ENCODE results near the gene PRKD2.
A peak's percentile ranks its signal among the peaks of the same experiment; 100 is the strongest.

The PRKD2 gene

GRCh38 chr19:46698395-46699321 lies 18.3 kb downstream of the PRKD2 start:
- no peak for DNase-seq

DNA sequence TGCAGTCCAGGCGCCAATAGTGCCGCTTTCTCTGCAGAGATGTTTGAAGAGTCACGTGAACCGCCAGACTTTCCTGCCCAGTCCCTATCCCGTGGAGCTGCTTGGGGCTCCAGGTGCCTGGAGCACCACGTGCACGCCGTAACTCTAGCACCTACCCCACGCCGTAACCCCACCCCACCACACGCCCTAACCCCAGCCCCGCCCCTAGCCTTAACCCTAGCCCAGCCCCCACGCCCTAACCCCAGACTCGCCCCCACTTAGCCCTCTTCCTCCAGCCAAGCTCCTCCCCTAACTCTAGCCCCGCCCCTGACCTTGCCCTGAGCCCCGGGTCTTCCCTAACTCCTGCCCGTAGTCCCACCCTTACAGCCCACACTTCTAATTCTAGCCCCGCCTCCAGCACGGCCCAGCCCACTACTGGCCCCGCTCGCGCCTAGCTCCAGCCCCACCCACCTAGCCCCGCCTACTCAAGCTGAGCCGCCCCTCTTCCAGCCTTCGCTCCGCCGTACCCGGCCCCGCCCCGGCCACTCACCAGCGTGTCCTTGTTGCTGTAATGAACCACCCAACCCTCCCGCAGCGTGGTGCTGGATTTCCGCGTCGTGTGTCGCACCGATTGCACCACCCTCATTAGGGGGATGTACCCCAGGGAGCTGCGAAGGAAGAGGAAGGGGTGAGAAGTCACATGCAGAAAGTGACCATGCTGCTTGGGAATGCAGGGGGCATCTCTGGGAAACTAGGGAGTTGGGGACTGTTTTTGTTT lies 19.5 kb downstream of the PRKD2 start:
- no peak for DNase-seq

- DNase-seq = no peak
Observed at GRCh38 chr19:46696866-46697203, 20.1 kb downstream of the PRKD2 start.

DNA sequence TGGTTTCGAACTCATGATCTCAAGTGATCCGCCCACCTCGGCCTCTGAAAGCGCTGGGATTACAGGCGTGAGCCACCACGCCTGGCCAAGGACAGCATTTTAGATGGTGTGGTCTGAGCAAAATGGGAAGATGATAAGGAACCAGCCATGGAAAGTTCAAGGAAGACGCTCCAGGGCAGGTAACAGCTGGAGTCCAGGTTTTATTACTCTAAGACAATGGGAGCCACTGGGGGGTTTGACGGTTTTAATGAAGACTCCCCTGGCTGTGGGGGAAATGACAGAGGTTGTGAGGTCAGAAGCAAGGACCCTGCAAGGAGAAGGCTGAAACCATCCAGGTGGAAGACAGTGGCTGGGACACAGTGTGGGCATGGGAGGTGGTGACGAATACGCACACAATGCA lies 20.9 kb downstream of the PRKD2 start:
- no peak for DNase-seq

- DNase-seq = no peak
Observed at GRCh38 chr19:46693760-46694159, 23.2 kb downstream of the PRKD2 start.

- DNase-seq = no peak
Observed at GRCh38 chr19:46692918-46693722, 23.8 kb downstream of the PRKD2 start.

- no peak for DNase-seq
Observed at GRCh38 chr19:46691948-46692347, 25.0 kb downstream of the PRKD2 start.

GRCh38 chr19:46691104-46691503 lies 25.8 kb downstream of the PRKD2 start:
- DNase-seq = no peak

- DNase-seq = no peak
Observed at GRCh38 chr19:46689358-46689757, 27.6 kb downstream of the PRKD2 start.

- DNase-seq = no peak
Observed at GRCh38 chr19:46687438-46688145, 29.3 kb downstream of the PRKD2 start.

DNA sequence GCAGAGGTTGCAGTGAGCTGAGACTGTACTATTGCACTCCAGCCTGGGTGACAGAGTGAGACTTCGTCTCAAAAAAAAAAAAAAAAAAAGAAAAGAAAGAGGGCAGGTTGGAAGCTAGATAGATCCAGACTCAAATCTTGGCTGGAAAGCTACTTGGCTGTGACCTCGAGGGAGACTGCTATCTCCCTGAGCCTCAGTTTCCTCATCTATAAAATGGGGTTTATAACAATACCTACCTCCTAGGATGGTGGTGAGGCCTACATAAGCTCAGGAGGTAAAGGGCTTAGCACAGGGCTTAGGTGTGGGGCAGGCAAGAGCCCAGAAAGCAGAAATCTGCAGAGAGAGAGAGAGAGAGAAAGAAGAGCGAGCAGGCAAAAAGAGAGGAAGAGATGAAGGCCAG lies 31.7 kb downstream of the PRKD2 start:
- DNase-seq = no peak

DNA sequence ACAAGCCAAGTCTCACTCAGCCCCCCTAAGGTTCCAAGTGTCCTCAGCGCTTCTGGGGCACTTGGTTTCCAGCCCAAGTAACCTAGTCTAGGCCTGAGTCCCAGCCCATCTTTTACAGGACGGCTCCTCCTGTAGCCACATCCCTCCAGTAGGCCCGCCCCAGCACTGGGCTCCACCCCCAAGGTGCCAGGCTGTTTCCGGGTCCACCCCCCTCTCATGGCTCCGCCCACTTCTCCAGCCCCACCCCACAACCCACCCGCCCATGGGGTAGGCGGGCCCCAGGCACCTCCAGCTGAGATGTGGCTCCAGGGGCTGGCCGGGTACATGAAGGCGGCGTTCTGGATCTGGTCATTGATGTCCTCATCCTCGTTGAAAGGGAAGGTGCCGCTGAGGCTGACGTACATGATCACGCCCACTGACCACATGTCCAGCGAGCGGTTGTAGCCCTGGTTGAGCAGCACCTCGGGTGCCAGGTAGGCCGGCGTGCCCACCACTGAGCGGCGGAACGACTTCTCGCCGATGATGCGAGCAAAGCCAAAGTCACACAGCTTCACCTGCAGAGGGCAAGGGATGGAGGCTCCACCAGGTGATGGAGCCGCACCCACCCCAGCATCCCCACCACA lies 38.7 kb downstream of the PRKD2 start:
- no peak for DNase-seq

- DNase-seq = no peak
Observed at GRCh38 chr19:46674416-46675178, 42.3 kb downstream of the PRKD2 start.

DNA sequence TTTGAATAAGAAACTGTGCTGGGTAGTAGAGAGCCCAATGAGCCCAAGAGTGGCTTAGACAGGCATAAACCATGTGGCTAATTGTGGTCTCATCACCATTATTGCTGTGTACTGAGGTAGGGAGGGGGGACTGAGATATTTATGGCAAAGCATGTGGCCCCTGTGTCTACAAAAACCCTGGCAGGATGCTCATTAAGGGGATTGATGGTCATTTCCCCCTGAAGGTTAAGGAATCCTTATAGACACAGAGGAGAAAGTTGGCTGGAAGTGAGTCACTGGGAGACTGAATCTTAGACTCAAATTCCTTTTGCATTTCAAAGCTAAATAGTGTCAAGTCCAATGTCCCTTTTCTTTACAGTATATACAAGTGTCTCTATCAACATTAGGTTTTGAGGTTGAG lies 46.1 kb downstream of the PRKD2 start:
- DNase-seq = no peak

DNA sequence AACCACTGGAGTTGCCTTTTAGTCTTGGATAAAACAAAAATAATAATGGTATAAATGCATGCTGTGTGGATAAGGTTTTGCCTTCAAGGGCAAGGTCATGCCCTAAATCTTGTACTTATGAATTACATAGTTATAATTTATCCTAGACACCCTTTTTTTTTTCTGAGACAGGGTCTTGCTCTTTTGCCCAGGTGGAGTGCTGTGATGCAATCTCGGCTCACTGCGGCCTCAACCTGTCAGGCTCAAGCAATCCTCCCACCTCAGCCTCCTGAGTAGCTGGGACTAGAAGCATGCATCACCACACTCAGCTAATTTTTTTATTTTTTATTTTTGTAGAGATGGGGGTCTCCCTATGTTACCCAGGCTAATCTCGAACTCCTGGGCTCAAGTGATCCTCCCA lies 48.3 kb downstream of the PRKD2 start:
- DNase-seq = no peak

- DNase-seq = no peak
Observed at GRCh38 chr19:46665072-46665471, 51.8 kb downstream of the PRKD2 start.

DNA sequence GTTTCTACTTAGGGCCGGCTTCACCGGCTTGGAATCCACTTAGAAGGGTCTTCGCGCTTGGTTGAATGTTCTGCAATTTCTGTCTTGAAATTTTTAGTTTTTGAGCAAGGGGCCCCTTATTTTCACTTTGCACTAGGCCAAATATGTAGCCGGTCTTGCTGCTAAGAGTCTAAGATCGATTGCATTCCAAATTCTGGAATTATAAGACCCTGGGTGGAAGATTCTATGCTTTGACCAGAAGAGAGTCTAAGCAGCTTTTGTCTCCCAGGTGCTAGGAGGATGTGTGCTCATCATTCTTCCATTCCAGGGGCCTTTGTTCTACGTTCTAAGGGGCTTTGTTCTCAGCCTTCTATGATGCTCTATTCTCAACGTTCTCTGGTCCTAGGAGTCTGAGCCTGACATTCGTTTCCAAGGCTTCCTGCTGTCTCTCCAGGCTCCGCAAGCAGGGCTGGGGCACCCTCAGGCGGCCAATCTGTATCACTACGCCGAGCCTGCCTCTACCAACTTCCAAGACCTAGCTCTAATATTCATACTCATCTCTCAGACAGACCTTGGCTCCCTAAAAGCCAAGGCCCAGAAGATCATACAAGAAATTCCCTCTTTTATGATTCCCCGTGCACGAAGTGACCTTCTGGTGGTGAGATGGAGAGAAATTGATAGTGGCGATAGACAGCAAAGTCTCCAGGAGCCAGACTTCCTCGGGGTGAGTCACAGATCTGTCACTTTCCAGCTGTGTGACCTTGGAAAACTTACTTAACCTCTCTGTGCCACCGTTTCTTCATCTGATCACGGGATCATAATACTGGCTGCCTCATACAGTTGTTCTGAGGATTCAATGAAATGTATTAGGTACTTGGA lies 55.0 kb downstream of the PRKD2 start:
- DNase-seq = peak; percentile 88

GRCh38 chr19:46661020-46661731 lies 55.7 kb downstream of the PRKD2 start, which contains the start of gene DACT3:
DACT3 (minus strand) TSS chr19:46661182; CDS start chr19:46661064, 118 bp downstream.
- DNase-seq = peak; percentile 99

DNA sequence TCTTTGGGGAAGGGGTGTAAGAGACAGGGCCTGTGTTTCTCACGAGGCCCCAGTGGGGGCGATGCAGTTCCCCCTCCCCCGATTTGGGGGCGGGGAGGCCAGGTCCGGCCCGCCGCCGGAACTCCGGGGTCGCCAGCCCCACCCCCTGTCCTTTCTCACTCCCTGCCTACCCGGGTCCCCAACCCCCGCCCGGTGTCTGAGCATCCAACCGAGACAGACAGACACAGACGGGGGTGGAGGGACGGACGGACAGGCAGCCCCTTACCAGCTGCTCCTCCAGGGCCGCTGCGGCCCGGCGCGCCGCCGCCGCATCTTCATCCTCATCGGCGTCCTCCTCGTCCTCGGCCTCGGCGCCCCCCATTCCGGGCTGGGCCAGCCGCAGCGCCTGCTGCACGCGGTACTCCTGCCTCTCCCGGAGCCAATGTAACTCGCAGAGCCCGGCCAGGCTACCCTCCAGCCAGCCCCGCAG lies 56.3 kb downstream of the PRKD2 start:
- no peak for DNase-seq

Data from NCI-H1694 treated with DMSO at 0.1 percent for 48 hours (cell line).